ENCODE data around the gene SOX5. TPM values are rescaled to one million over a fixed set of nuclear protein-coding genes. Genes with fewer than 3 reads are reported as not detected.

SOX5 gene
- total and polyA plus RNA-seq, 9 of the 15 experiments (the other 6 are each of a cell fraction or from before 2014, with no cell fraction given), result 8.3 to 16.5 (median 11.9) TPM

- peak; percentile 64 for FAIRE-seq
- 34% methylated on average over 3 of the region's 3 CpGs for WGBS (ENCODE audit: insufficient coverage, low coverage, missing lambda C conversion rate)
- ATAC-seq, result peak; percentile 77
- no peaks in the 10 kb centered on the region for H3K36me3 ChIP-seq (ENCODE audit: control insufficient read depth, insufficient read depth, low read length)
- POLR2A ChIA-PET, result interaction anchor here (1.2 kb wide), 1 partner anchor 15 kb away, joined by 3 read pairs; no protein-coding TSS in a partner anchor
- DNase-seq (ENCODE audit: extremely low read depth in 1 of 4, low spot score in 3 of 4), result peak in 1 of 4 experiments; percentile 54
- CTCF ChIA-PET (ENCODE audit: low intra/inter-chr PET ratio), result no interaction called here
- no peak overlapping the region for H3K4me2 ChIP-seq (ENCODE audit: insufficient read depth, low read length)
- H3K9me1 ChIP-seq (ENCODE audit: control insufficient read depth, insufficient read depth, low read length), result no peaks in the 10 kb centered on the region
- peaks cover 0 to 28% of the 10 kb centered on the region in 2 experiments; a peak in 3 of 5 replicates for H3K4me1 ChIP-seq (replicated peaks in 1 of 2; ENCODE audit: control insufficient read depth in 2 of 2, insufficient read depth in 2 of 2, low read length in 2 of 2)
- intact Hi-C loops (cut with micrococcal nuclease) (loop anchor here (2.0 to 5.0 kb wide), 2 partner anchors 163 to 326 kb away; no protein-coding TSS in a partner anchor), in situ Hi-C loops (cut with MboI) (no loop called here)
- no peak overlapping the region for H3K9ac ChIP-seq (ENCODE audit: insufficient read depth in 1 of 2, low read depth in 2 of 2, low read length in 2 of 2)
- H2AFZ ChIP-seq (ENCODE audit: low read depth, low read length), result no peak overlapping the region
- H3K4me3 ChIP-seq, result no peak overlapping the region
- H3K27me3 ChIP-seq (ENCODE audit: control insufficient read depth in 2 of 2, insufficient read depth in 2 of 2, low read length in 2 of 2), result no peaks in the 10 kb centered on the region
- no peak overlapping the region for H3K27ac ChIP-seq (ENCODE audit: extremely low read depth, low read depth, low read length)
- no peaks in the 10 kb centered on the region for H3K79me2 ChIP-seq (ENCODE audit: control insufficient read depth, insufficient read depth, low read length)
- no TSS peak for BruUV-seq (replicated peaks)
- no peaks in the 10 kb centered on the region for H3K9me3 ChIP-seq (replicated peaks; ENCODE audit: control insufficient read depth, insufficient read depth, low read depth, low read length)
- no peaks in the 10 kb centered on the region for H4K20me1 ChIP-seq (replicated peaks; ENCODE audit: control insufficient read depth, insufficient read depth, low read length)
- TF ChIP-seq NR2C1 (IDR thresholded peaks at IDR 0.05) (no peak), NR2C1 (tag; IDR thresholded peaks at IDR 0.05) (no peak), HCFC1 (IDR thresholded peaks at IDR 0.05; ENCODE audit: low read depth, low read length) (no peak), CLOCK (CRISPR knock-in tag; IDR thresholded peaks at IDR 0.05; ENCODE audit: borderline replicate concordance) (no peak), ERF (CRISPR knock-in tag; IDR thresholded peaks at IDR 0.05) (no peak), CBFA2T3 (IDR thresholded peaks at IDR 0.05) (0 out of 2 replicates have a peak, but pooled peaks have one; percentile 2), MITF (IDR thresholded peaks at IDR 0.05) (peak; percentile 88), HDAC3 (IDR thresholded peaks at IDR 0.05; ENCODE audit: borderline replicate concordance, partially characterized antibody) (no peak), SNRNP70 (optimal IDR thresholded peaks at IDR 0.05; ENCODE audit: low read depth, low read length) (no peak), SFPQ (IDR thresholded peaks at IDR 0.05; ENCODE audit: low read depth, low read length) (no peak), RCOR1 (IDR thresholded peaks at IDR 0.05; ENCODE audit: borderline replicate concordance in 1 of 2, low read depth in 2 of 2, low read length in 2 of 2) (peak in 1 of 2 experiments; percentile 44; a peak in 1 of 4 replicates), ZNF175 (CRISPR knock-in tag; IDR thresholded peaks at IDR 0.05; ENCODE audit: low read depth) (no peak), THRB (CRISPR knock-in tag; conservative IDR thresholded peaks at IDR 0.05) (no peak), FOXJ2 (tag; IDR thresholded peaks at IDR 0.05) (0 out of 2 replicates have a peak, but pooled peaks have one; percentile 17)
Observed at GRCh38 chr12:23884909-23885308, 64.6 kb downstream of the SOX5 start.
